GM12872 (cell line): ENCODE results near the gene SNF8.

ENCODE experiments used
- TF ChIP-seq, protein P1 (sequence below): IDR thresholded peaks from 3 replicates; pipeline ENCODE4 v1.5.1; 2011; ENCODE audit warnings: low read depth, mild to moderate bottlenecking, low read length, moderate library complexity; ENCODE audit not compliant: insufficient read depth

Gene SNF8

DNA sequence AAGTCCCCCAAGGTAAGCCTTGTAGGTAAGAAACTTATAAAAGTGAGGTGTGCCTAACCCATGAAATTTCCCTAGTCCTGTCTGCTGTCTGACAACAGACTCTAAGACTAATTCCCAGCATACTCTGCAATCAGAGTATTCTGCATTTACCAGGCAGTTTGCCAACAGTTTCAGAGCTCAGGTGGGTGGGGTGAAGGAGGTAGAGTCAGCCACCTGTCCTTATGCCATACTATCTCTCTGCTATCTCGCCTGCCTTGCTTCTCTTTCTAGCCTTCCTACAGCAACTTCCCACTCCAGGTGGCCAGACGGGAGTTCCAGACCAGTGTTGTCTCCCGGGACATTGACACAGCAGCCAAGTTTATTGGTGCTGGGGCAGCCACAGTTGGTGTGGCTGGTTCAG lies 49.8 kb downstream of the SNF8 start:
- TF ChIP-seq, protein P1, sequence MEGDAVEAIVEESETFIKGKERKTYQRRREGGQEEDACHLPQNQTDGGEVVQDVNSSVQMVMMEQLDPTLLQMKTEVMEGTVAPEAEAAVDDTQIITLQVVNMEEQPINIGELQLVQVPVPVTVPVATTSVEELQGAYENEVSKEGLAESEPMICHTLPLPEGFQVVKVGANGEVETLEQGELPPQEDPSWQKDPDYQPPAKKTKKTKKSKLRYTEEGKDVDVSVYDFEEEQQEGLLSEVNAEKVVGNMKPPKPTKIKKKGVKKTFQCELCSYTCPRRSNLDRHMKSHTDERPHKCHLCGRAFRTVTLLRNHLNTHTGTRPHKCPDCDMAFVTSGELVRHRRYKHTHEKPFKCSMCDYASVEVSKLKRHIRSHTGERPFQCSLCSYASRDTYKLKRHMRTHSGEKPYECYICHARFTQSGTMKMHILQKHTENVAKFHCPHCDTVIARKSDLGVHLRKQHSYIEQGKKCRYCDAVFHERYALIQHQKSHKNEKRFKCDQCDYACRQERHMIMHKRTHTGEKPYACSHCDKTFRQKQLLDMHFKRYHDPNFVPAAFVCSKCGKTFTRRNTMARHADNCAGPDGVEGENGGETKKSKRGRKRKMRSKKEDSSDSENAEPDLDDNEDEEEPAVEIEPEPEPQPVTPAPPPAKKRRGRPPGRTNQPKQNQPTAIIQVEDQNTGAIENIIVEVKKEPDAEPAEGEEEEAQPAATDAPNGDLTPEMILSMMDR, result no peak

DNA sequence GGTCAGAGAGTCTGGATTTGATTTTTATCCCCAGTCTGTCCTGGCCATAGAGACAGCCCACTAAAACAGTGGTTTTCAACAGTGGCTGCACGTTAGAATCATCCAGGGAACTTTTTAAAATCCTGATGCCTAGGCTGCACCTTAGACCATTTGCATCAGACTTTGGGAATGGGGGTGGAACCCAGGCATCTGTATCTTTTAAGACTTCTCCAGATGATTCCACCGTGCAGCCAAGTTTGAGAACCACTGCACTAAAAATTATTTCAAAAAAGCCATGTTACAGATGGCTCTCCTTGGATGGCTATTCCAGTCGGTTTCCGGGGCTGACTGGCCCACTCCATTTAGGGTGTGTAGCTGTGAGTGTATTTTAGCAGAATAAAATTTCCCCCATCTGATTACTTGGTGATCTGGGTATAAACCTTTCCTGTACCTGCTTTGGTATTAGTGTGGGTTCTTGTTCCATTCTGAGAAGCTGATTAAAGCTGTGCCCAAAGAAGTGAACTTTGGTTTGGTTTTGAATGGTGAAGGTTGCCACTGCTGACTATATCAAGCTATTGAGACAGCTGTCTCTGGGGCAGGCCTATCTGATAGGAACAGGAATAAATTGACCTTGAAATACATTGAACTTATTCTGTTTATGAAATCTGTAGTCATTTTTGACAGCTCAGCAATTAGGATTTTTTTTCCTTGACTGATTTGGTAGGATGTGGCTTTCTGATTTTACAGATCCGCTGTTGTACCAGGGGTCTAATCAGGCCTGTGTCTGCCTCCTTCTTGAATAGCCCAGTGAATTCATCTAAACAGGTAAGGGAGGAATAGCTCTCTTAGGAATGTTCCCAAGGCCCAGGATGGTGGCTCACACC lies 50.8 kb downstream of the SNF8 start:
- TF ChIP-seq, protein P1, result no peak

DNA sequence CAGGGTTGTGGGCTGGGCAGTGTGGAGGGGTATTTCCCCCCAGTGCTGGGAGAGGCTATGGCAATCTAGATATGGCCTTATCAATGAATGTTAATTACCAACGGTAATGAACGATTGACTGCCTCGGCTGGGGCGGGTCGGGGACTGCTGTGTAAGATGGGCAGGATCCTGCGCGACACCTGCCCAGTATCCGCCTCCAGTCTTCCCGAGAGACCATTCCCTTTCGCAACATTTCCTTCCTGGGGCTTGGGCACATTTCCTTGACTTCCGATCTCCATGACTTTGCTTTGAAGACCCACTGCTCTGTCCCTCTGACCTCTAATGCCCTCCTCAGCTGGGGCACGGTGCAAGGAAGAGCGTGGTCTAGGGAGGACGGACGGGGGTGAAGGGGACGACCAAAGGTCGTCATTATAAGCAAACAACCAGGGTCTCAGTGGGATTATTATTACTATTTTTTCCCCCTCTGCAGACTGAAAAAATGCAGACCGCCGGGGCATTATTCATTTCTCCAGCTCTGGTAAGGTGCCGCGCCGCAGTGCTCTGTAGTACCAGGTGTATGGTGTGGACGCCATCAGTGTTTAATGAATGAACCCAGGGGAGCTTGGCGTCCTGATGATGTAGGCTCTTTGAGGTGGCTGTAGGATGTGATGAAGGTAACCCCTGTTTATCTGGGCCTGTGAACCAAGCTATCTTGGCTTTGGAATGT lies 51.5 kb downstream of the SNF8 start:
- TF ChIP-seq, protein P1, result no peak

DNA sequence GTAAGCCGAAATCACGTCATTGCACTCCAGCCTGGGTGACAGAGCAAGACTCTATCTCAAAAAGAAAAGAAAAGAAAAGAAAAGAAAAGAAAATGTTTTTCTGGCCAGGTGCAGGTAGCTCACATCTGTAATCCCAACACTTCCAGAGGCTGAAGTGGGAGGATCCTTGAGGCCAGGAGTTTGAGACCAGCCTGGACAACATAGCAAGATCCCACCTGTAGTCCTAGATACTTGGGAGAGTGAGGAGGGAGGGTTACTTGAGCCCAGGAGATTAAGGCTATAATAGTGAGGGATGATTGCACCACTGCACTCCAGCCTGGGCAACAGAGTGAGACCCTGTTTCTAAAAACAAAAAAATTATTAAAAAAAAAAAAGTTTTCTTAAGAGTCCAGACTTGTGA lies 54.6 kb downstream of the SNF8 start:
- TF ChIP-seq, protein P1, result no peak

DNA sequence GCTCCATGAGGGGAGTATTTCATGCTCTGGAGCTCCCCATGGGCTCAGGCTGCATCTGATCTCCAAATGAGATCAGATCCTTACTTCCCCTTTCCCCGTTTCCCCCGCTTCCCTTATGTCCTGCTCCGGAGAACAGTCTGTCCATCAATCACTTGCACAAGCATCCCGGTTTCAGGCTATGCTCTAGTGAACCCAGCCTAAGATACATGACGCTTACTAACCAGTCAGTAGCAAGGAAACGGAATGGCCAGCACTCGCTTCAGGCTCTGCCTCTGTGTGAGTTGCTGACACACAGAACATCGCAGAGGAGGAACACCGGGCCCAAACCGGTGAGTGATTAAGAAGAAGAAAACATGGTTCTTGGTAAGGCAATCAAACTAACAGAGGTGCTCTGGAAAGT lies 61.5 kb downstream of the SNF8 start:
- TF ChIP-seq, protein P1, result no peak

DNA sequence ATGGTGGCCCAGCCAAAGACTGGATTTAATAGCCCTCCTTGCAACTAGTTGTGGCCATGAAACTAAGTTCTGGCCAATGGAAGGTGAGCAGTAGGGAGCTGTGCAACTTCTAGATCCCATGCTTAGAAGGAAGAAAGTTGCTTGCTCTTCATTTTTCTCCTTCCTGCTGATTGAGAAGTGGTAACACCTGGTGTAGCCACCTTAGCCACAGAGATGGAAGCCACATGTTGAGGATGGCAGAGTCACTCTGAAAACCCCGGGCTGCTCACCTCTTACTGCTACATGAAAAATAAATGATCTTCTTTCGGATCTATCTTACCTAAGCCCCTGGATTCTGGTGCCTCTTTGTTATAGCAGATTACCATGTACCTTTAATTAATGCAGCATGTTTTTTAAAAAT lies 62.4 kb downstream of the SNF8 start:
- TF ChIP-seq, protein P1, result no peak
